Retinal pigment epithelial cell (primary cell): ENCODE measurements around the gene FAM107B.
A peak's percentile ranks its signal among the peaks of the same experiment; 100 is the strongest.

Source experiments
- DNase-seq: peaks from one replicate; pipeline ENCODE4 v3.0.0-alpha.2; 2010; ENCODE audit warnings: low read depth
- H3K4me3 ChIP-seq: 2 replicates; pipeline ENCODE4 v1.5.1; 2011; ENCODE audit warnings: mild to moderate bottlenecking, low read length, control low read depth, moderate library complexity
- CTCF ChIP-seq: conservative IDR thresholded peaks from 2 replicates; pipeline ENCODE4 v1.5.1; 2011; ENCODE audit warnings: low read depth, low read length, control low read depth, inconsistent platforms

Gene FAM107B

DNA sequence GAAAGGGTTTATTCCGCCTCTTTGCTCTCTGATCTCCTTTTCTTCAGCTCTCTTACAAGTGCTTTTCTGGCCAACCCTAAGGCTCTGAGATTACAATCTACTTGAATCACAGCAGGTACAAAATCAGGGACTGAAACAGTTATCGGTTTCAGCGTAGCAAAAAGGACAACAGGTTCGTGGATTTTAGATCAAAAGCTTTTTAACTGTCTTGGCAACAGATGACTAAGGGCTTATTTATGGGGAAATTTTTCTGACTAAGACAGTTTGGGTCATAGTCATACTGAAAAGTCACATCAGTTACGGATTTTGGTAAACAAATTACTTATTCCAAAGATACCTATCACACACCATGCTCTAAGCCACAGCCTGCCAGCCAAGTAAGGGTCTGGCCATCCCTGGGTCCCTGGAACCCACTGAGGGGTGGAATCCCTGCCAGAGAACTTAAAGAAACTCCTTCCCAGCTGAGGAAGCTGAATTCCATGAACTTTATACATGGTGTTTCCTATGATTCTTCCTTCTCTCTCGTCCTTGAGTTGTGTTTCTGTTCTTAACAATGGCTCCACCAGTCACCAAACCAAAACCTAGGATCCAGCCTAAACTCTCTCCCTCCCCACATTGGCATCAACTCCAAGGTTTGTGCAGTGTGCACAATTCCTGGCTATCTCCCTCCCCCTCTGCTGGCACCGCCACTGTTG is 169.3 kb downstream of the FAM107B start:
- no peak for TF ChIP-seq CTCF
- no peak for DNase-seq
- peak overlapping the region; percentile 45 for H3K4me3 ChIP-seq

GRCh38 chr10:14604181-14605142 is 170.2 kb downstream of the FAM107B start:
- peak overlapping the region; percentile 59 for H3K4me3 ChIP-seq
- no peak for DNase-seq
- TF ChIP-seq CTCF: no peak

GRCh38 chr10:14603534-14604102 is 171.1 kb downstream of the FAM107B start:
- no peak for DNase-seq
- H3K4me3 ChIP-seq: peak overlapping the region; percentile 59

DNA sequence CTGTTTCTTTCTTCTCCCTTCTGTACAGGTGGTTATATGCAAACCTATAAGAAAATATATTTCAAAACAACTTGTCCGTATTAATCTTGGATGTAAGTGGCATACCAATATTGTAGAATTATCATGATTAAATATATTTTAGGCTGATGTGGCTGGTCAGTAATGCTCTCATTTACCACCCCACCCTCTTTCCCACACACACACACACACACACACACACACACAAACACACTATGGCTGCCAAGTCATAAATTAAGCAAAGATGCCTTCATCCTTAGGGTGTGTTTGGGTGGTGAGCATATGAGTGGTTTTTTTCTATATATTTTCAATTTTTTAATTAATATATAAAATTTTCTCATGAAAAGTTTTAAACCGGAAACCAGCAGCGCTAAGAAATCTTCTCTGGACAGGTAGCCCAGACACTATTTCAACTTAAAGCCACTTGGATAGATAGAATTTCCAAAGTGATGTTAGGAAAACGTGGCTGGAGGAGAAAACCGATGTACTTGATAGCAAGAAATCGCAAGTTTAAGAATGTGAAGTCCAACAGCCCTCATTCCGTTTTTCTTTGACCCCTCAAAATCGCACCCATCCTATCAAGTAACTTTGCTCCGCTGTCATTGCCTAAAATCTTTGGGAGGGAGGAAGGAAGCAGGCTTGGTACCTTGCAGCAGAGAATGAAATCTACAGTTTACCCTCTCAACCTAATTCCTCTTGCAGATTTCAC is 171.7 kb downstream of the FAM107B start:
- no peak for DNase-seq
- peak overlapping the region; percentile 59 for H3K4me3 ChIP-seq
- TF ChIP-seq CTCF: no peak

More at GRCh38 chr10:14603534-14604102, 171.1 kb downstream of the FAM107B start:
- no peak for TF ChIP-seq CTCF

DNA sequence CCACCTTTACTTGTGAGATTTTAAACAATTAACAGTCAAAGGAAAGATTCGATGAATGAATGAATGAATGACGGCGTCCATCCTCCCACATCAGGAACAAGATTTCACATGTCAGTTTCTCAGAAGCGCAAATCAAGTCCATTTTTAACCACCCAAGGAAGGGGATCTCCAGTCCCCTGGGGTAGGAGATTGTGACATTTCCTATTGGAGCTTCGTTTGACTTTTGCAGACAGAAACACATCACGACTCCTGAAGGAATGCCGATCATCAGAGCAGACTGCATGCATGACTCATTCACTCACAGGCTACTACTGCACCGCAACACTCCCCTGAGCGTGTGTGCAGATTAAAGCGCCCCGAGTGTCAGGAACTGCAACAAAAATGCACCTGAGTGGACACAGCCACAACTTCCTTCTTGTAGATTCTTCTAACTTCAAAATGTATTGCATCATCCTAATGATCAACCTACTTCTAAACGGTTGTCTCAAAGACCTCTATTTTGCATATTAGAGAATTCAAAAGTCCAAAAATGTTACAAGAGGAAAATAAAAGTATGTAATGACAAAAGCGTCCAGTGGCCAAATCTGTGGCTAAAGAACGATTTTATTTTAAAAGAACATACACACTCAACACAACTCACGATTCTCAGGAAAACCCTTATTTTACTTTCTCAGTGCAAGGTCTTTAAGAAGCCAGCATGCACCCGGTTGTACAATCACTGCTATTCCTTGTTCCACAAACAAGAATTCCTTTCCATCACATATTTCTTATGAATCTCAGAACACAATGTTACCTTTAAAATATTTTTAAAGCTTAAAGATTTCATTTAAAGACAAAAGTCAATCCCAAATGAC is 172.6 kb downstream of the FAM107B start:
- peak overlapping the region; percentile 1 for H3K4me3 ChIP-seq
- DNase-seq: no peak
- TF ChIP-seq CTCF: no peak

DNA sequence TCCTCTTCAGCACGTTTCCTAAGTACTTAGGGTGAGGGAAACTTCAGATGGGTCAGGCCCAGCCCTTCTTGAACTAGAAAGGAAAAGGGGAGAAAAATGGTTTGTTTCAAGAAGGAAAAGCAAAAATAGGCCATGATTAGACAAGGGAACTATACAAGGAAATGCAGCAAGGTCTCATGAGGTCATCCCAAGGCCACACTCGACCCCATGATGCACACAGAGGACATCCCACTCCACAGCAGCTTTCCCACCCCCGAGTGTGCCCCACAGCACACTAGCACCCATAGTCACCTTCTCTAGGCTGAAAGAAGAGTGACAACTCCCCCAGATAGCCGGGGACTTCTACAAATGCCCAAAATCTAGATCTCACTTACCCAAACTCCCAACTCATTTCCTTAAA is 173.4 kb downstream of the FAM107B start:
- no peak overlapping the region for H3K4me3 ChIP-seq
- DNase-seq: no peak
- no peak for TF ChIP-seq CTCF
